GM23338 (cell line): ENCODE data around the gene TTLL5. TPM values are rescaled to one million over a fixed set of nuclear protein-coding genes. Genes with fewer than 3 reads are reported as not detected.
A peak's percentile ranks its signal among the peaks of the same experiment; 100 is the strongest.

ENCODE experiments used
- ATAC-seq: fragments of 200-7000 bp; cut with Tn5 transposase; 3 replicates; pipeline ENCODE4 v1.9.1; 2020
- DNase-seq: peaks from one replicate; pipeline ENCODE4 v3.0.0-alpha.2; 2015; ENCODE audit warnings: low spot score
- H2AFZ ChIP-seq: fragments of 200-600 bp; sonication (generic); 2 replicates; pipeline ENCODE4 v1.8.0; 2016; ENCODE audit warnings: antibody characterized with exemption, mild to moderate bottlenecking, moderate library complexity
- H3F3A ChIP-seq: fragments of 200-600 bp; sonication (generic); replicated peaks from 2 replicates; pipeline ENCODE4 v1.8.0; 2017; ENCODE audit warnings: antibody characterized with exemption, mixed run types, low read depth
- H3K27ac ChIP-seq: fragments of 200-600 bp; sonication (generic); 2 replicates; pipeline ENCODE4 v1.6.1; 2016; ENCODE audit warnings: low read depth
- H3K27me3 ChIP-seq: fragments of 200-600 bp; sonication (generic); 2 replicates; pipeline ENCODE4 v1.8.0; 2016; ENCODE audit warnings: mild to moderate bottlenecking, mixed run types, moderate library complexity; ENCODE audit not compliant: insufficient read depth
- H3K36me3 ChIP-seq: fragments of 200-600 bp; sonication (generic); 2 replicates; pipeline ENCODE4 v1.8.0; 2016; ENCODE audit warnings: mild to moderate bottlenecking; ENCODE audit not compliant: insufficient read depth
- H3K4me1 ChIP-seq: fragments of 200-600 bp; sonication (generic); 2 replicates; pipeline ENCODE4 v1.8.0; 2016; ENCODE audit warnings: mild to moderate bottlenecking, moderate library complexity; ENCODE audit not compliant: insufficient read depth
- H3K4me2 ChIP-seq: fragments of 200-600 bp; sonication (generic); 2 replicates; pipeline ENCODE4 v1.7.1; 2017; ENCODE audit warnings: mixed run types
- H3K4me3 ChIP-seq: fragments of 200-600 bp; sonication (generic); 2 replicates; pipeline ENCODE4 v1.6.1; 2016; ENCODE audit warnings: mixed run types
- H3K79me2 ChIP-seq: fragments of 200-600 bp; sonication (generic); replicated peaks from 2 replicates; pipeline ENCODE4 v1.8.0; 2017; ENCODE audit warnings: mild to moderate bottlenecking; ENCODE audit not compliant: insufficient read depth
- H3K9me2 ChIP-seq: fragments of 200-600 bp; sonication (generic); 2 replicates; pipeline ENCODE4 v1.8.0; 2017; ENCODE audit not compliant: insufficient read depth
- H4K20me1 ChIP-seq: fragments of 200-600 bp; sonication (generic); replicated peaks from 2 replicates; pipeline ENCODE4 v1.8.0; 2017; ENCODE audit warnings: mild to moderate bottlenecking; ENCODE audit not compliant: insufficient read depth
- H3K27ac Mint-ChIP-seq: 2 replicates; pipeline ENCODE4 v1.8.0; 2020; ENCODE audit warnings: inconsistent platforms, mild to moderate bottlenecking, moderate library complexity, mixed read lengths
- H3K27me3 Mint-ChIP-seq: 3 replicates; pipeline ENCODE4 v1.8.0; 2022; ENCODE audit warnings: low read depth, mild to moderate bottlenecking, moderate library complexity, mixed read lengths, inconsistent platforms; ENCODE audit not compliant: insufficient read depth, poor library complexity
- H3K36me3 Mint-ChIP-seq: 3 replicates; pipeline ENCODE4 v1.8.0; 2021; ENCODE audit warnings: low read depth, mild to moderate bottlenecking, inconsistent platforms, moderate library complexity, mixed read lengths
- H3K4me1 Mint-ChIP-seq: 3 replicates; pipeline ENCODE4 v1.8.0; 2020; ENCODE audit warnings: mild to moderate bottlenecking, inconsistent platforms, mixed read lengths
- H3K4me3 Mint-ChIP-seq: 3 replicates; pipeline ENCODE4 v1.8.0; 2021; ENCODE audit warnings: moderate library complexity, mild to moderate bottlenecking, inconsistent platforms, mixed read lengths
- H3K9me3 Mint-ChIP-seq: 3 replicates; pipeline ENCODE4 v1.8.0; 2020; ENCODE audit warnings: moderate library complexity, mild to moderate bottlenecking, inconsistent platforms, mixed read lengths
- CREB1 ChIP-seq: fragments of 250-450 bp; sonication (Bioruptor Pico); IDR thresholded peaks from 2 replicates; pipeline ENCODE4 v1.5.0; 2020; ENCODE audit warnings: low read depth, mild to moderate bottlenecking, moderate library complexity
- EZH2phosphoT487 ChIP-seq: fragments of 200-600 bp; sonication (generic); IDR thresholded peaks from one replicate; pipeline ENCODE4 v1.8.1; 2018; ENCODE audit warnings: antibody characterized with exemption; ENCODE audit not compliant: unreplicated experiment
- POLR2AphosphoS5 ChIP-seq: IDR thresholded peaks from 2 replicates; pipeline ENCODE4 v1.6.1; 2016; ENCODE audit warnings: antibody characterized with exemption, low read depth
- ZNF114 ChIP-seq: fragments of 250-450 bp; sonication (Bioruptor Pico); IDR thresholded peaks from 2 replicates; pipeline ENCODE4 v1.5.0; 2020; ENCODE audit warnings: mild to moderate bottlenecking, moderate library complexity
- ZNF331 ChIP-seq: fragments of 250-450 bp; sonication (Bioruptor Pico); IDR thresholded peaks from 2 replicates; pipeline ENCODE4 v1.5.0; 2020; ENCODE audit warnings: low read depth, mild to moderate bottlenecking, moderate library complexity
- polyA plus RNA-seq: library from polyadenylated mRNA; unstranded; fragments of >200 nt; fragmentation: Nextera tagmentation; extraction: Ambion mirVana; gene quantifications from 2 replicates; pipeline ENCODE4 v1.2.1, GENCODE V29; 2016
- total RNA-seq: library from RNA; depleted of rRNA; stranded (reverse); fragments of >200 nt; shearing (Covaris generic); gene quantifications from 2 replicates; pipeline ENCODE4 v1.2.3, GENCODE V29; 2014
- TF ChIP-seq, protein P1 (sequence below): fragments of 250-450 bp; sonication (Bioruptor Pico); IDR thresholded peaks from 2 replicates; pipeline ENCODE4 v1.5.0; 2020; ENCODE audit warnings: mild to moderate bottlenecking, moderate library complexity
- TF ChIP-seq, protein P2 (sequence below): IDR thresholded peaks from 2 replicates; pipeline ENCODE4 v1.6.1; 2016; ENCODE audit warnings: antibody characterized with exemption

Gene TTLL5
- total and polyA plus RNA-seq, 2 experiments from 2014 or later = 33.5 to 35.4 TPM

DNA sequence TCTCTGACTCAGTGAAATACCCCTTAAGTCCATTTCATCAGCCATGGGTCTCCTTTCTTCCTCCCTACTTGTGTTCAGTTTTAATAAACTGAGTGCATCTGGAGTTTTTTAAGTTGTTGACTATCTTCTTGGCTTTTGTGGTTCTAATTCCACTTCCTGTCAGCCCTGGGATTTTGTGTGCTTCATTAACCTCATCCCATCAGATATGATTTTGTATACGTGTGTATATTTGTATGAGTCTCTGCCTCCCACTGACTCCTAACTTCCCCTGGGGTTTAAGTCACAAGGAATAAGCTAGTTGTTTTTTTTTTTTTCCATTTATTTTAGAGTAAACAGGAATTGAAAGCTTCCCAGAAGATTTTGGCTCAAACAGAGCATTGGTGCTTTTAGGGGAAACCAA, 62.7 kb downstream of the TTLL5 start (continued):
- TF ChIP-seq, protein P1, sequence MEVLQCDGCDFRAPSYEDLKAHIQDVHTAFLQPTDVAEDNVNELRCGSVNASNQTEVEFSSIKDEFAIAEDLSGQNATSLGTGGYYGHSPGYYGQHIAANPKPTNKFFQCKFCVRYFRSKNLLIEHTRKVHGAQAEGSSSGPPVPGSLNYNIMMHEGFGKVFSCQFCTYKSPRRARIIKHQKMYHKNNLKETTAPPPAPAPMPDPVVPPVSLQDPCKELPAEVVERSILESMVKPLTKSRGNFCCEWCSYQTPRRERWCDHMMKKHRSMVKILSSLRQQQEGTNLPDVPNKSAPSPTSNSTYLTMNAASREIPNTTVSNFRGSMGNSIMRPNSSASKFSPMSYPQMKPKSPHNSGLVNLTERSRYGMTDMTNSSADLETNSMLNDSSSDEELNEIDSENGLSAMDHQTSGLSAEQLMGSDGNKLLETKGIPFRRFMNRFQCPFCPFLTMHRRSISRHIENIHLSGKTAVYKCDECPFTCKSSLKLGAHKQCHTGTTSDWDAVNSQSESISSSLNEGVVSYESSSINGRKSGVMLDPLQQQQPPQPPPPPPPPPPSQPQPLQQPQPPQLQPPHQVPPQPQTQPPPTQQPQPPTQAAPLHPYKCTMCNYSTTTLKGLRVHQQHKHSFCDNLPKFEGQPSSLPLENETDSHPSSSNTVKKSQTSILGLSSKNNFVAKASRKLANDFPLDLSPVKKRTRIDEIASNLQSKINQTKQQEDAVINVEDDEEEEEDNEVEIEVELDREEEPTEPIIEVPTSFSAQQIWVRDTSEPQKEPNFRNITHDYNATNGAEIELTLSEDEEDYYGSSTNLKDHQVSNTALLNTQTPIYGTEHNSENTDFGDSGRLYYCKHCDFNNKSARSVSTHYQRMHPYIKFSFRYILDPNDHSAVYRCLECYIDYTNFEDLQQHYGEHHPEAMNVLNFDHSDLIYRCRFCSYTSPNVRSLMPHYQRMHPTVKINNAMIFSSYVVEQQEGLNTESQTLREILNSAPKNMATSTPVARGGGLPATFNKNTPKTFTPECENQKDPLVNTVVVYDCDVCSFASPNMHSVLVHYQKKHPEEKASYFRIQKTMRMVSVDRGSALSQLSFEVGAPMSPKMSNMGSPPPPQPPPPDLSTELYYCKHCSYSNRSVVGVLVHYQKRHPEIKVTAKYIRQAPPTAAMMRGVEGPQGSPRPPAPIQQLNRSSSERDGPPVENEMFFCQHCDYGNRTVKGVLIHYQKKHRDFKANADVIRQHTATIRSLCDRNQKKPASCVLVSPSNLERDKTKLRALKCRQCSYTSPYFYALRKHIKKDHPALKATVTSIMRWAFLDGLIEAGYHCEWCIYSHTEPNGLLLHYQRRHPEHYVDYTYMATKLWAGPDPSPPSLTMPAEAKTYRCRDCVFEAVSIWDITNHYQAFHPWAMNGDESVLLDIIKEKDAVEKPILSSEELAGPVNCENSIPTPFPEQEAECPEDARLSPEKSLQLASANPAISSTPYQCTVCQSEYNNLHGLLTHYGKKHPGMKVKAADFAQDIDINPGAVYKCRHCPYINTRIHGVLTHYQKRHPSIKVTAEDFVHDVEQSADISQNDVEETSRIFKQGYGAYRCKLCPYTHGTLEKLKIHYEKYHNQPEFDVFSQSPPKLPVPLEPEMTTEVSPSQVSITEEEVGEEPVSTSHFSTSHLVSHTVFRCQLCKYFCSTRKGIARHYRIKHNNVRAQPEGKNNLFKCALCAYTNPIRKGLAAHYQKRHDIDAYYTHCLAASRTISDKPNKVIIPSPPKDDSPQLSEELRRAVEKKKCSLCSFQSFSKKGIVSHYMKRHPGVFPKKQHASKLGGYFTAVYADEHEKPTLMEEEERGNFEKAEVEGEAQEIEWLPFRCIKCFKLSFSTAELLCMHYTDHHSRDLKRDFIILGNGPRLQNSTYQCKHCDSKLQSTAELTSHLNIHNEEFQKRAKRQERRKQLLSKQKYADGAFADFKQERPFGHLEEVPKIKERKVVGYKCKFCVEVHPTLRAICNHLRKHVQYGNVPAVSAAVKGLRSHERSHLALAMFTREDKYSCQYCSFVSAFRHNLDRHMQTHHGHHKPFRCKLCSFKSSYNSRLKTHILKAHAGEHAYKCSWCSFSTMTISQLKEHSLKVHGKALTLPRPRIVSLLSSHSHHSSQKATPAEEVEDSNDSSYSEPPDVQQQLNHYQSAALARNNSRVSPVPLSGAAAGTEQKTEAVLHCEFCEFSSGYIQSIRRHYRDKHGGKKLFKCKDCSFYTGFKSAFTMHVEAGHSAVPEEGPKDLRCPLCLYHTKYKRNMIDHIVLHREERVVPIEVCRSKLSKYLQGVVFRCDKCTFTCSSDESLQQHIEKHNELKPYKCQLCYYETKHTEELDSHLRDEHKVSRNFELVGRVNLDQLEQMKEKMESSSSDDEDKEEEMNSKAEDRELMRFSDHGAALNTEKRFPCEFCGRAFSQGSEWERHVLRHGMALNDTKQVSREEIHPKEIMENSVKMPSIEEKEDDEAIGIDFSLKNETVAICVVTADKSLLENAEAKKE (CRISPR knock-in tag) = no peak
- TF ChIP-seq CREB1 (CRISPR knock-in tag) (no peak), ZNF331 (CRISPR knock-in tag) (no peak), EZH2phosphoT487 (no peak)

DNA sequence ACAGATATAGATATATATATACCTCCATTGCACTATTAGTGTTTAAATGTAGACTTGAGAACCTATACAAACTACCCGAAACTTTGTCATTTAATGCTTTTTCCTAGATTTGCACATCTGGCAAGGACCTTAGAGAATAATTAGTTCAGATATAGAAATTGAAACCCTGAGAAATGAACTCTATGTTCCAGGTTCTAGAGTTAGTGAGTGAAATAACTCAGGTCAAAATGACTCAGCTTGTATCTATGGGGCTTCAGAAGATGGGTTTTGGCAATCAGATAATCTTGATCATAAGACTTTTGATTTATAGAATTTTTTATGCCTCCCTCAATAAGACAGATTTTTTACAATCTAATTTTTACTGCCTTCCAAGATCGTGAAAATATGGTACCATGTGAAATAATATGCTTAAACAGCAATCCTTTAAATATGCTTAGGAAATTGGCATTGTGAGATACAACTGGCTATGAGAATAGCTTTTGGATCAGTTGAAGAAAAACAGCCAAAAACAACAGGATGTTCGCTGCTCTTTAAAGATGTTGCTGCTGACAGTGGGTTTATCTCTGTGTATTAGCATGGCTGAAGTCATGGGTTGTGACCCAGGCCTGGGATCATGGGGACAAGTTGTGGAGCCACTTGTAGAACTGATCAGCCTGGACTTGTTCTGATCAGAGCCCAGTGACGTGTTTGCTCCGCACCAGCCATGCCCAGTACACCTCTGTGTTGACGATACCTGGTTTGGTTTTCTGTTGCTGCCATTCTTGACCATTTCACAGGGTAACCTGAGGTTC, 63.6 kb downstream of the TTLL5 start:
- Histone ChIP-seq H4K20me1 (no peaks in the 10 kb centered on the region), H3K4me3 (no peak overlapping the region), H2AFZ (no peak overlapping the region), H3K27ac (no peak overlapping the region), H3K27me3 (no peaks in the 10 kb centered on the region), H3K4me1 (no peaks in the 10 kb centered on the region), H3F3A (no peaks in the 10 kb centered on the region), H3K9me2 (no peaks in the 10 kb centered on the region), H3K36me3 (peaks cover 22% of the 10 kb centered on the region), H3K79me2 (no peaks in the 10 kb centered on the region), H3K4me2 (no peak overlapping the region)
- H3K9me3 Mint-ChIP-seq = peaks cover 11% of the 10 kb centered on the region; the same call in 2 of the 3 replicates
- ATAC-seq (no peak), DNase-seq (no peak)
- no peaks in the 10 kb centered on the region for H3K27me3 Mint-ChIP-seq
- H3K27ac Mint-ChIP-seq = 0 out of 2 replicates have a peak overlapping the region, but pooled peaks have one; percentile 39
- peaks cover 49% of the 10 kb centered on the region for H3K36me3 Mint-ChIP-seq
- no peaks in the 10 kb centered on the region for H3K4me1 Mint-ChIP-seq
- H3K4me3 Mint-ChIP-seq = no peak overlapping the region
- TF ChIP-seq, protein P1 (CRISPR knock-in tag) = no peak
- TF ChIP-seq ZNF331 (CRISPR knock-in tag) (no peak), POLR2AphosphoS5 (no peak), ZNF114 (CRISPR knock-in tag) (no peak)
- TF ChIP-seq, protein P2, sequence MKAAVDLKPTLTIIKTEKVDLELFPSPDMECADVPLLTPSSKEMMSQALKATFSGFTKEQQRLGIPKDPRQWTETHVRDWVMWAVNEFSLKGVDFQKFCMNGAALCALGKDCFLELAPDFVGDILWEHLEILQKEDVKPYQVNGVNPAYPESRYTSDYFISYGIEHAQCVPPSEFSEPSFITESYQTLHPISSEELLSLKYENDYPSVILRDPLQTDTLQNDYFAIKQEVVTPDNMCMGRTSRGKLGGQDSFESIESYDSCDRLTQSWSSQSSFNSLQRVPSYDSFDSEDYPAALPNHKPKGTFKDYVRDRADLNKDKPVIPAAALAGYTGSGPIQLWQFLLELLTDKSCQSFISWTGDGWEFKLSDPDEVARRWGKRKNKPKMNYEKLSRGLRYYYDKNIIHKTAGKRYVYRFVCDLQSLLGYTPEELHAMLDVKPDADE = no peak
